ENCODE data around the gene PHF14. TPM values are rescaled to one million over a fixed set of nuclear protein-coding genes. Genes with fewer than 3 reads are reported as not detected.

Gene PHF14
- total and polyA plus RNA-seq, 5 experiments from 2014 or later, result 9.0 to 44.2 (median 10.8) TPM

- Mint-ChIP-seq H3K27ac (no peak overlapping the region), H3K36me3 (peaks cover 0 to 10% (median 2%) of the 10 kb centered on the region in 3 donors), H3K4me1 (peaks cover 0 to 8% (median 0%) of the 10 kb centered on the region in 4 donors), H3K27me3 (peaks cover 0 to 8% (median 5%) of the 10 kb centered on the region in 5 donors), H3K9me3 (peaks cover 0 to 31% (median 8%) of the 10 kb centered on the region in 9 donors), H3K4me3 (no peak overlapping the region)
- POLR2A ChIA-PET, result no interaction called here
- no peak for ATAC-seq
- DNase-seq, result no peak
Observed at GRCh38 chr7:11188529-11189310, 215.0 kb downstream of the PHF14 start.

- no peak overlapping the region for H3K27ac Mint-ChIP-seq
- H3K4me1 Mint-ChIP-seq, result peaks cover 0 to 8% (median 0%) of the 10 kb centered on the region in 4 donors
- ATAC-seq (no peak), DNase-seq (no peak)
- H3K27me3 Mint-ChIP-seq, result peaks cover 0 to 8% (median 3%) of the 10 kb centered on the region in 5 donors
- no peak overlapping the region for H3K4me3 Mint-ChIP-seq
- H3K9me3 Mint-ChIP-seq, result peaks cover 0 to 11% (median 0%) of the 10 kb centered on the region in 9 donors
- no peaks in the 10 kb centered on the region for H3K36me3 Mint-ChIP-seq
- POLR2A ChIA-PET, result interaction anchor here (0.6 kb wide), 1 partner anchor 20 kb away, joined by 3 read pairs; no protein-coding TSS in a partner anchor
Observed at GRCh38 chr7:11191081-11191480, 217.4 kb downstream of the PHF14 start.

GRCh38 chr7:11191574-11192220 is 218.0 kb downstream of the PHF14 start:
- Mint-ChIP-seq H3K27me3 (peaks cover 0 to 9% (median 3%) of the 10 kb centered on the region in 5 donors), H3K4me3 (no peak overlapping the region), H3K27ac (no peak overlapping the region), H3K9me3 (peaks cover 0 to 11% (median 0%) of the 10 kb centered on the region in 9 donors), H3K4me1 (peaks cover 0 to 8% (median 0%) of the 10 kb centered on the region in 4 donors), H3K36me3 (no peaks in the 10 kb centered on the region)
- ATAC-seq, result no peak
- POLR2A ChIA-PET, result no interaction called here
- DNase-seq, result no peak

GRCh38 chr7:11192506-11192905 is 218.8 kb downstream of the PHF14 start:
- ATAC-seq (no peak), DNase-seq (no peak)
- H3K27ac Mint-ChIP-seq, result no peak overlapping the region
- peaks cover 0 to 8% (median 0%) of the 10 kb centered on the region in 4 donors for H3K4me1 Mint-ChIP-seq
- POLR2A ChIA-PET, result no interaction called here
- peaks cover 0 to 3% (median 0%) of the 10 kb centered on the region in 9 donors for H3K9me3 Mint-ChIP-seq
- H3K36me3 Mint-ChIP-seq, result no peaks in the 10 kb centered on the region
- H3K4me3 Mint-ChIP-seq, result no peak overlapping the region
- H3K27me3 Mint-ChIP-seq, result peaks cover 0 to 9% (median 3%) of the 10 kb centered on the region in 5 donors

GRCh38 chr7:11193131-11193867 is 219.6 kb downstream of the PHF14 start:
- H3K27ac Mint-ChIP-seq, result no peak overlapping the region
- peaks cover 0 to 8% (median 0%) of the 10 kb centered on the region in 4 donors for H3K4me1 Mint-ChIP-seq
- no peak overlapping the region for H3K4me3 Mint-ChIP-seq
- H3K36me3 Mint-ChIP-seq, result no peaks in the 10 kb centered on the region
- DNase-seq (no peak), ATAC-seq (no peak)
- H3K27me3 Mint-ChIP-seq, result peaks cover 0 to 9% (median 3%) of the 10 kb centered on the region in 5 donors
- POLR2A ChIA-PET, result no interaction called here
- no peaks in the 10 kb centered on the region for H3K9me3 Mint-ChIP-seq

- no peak overlapping the region for H3K27ac Mint-ChIP-seq
- H3K4me1 Mint-ChIP-seq, result peaks cover 0 to 8% (median 0%) of the 10 kb centered on the region in 4 donors
- POLR2A ChIA-PET, result no interaction called here
- ATAC-seq (no peak), DNase-seq (no peak)
- H3K9me3 Mint-ChIP-seq, result no peaks in the 10 kb centered on the region
- no peaks in the 10 kb centered on the region for H3K36me3 Mint-ChIP-seq
- no peak overlapping the region for H3K4me3 Mint-ChIP-seq
- H3K27me3 Mint-ChIP-seq, result peaks cover 0 to 9% (median 3%) of the 10 kb centered on the region in 5 donors
Observed at GRCh38 chr7:11193888-11194287, 220.2 kb downstream of the PHF14 start.

GRCh38 chr7:11194492-11194891 is 220.8 kb downstream of the PHF14 start:
- ATAC-seq (no peak), DNase-seq (no peak)
- no peaks in the 10 kb centered on the region for H3K36me3 Mint-ChIP-seq
- POLR2A ChIA-PET, result no interaction called here
- no peaks in the 10 kb centered on the region for H3K9me3 Mint-ChIP-seq
- H3K4me3 Mint-ChIP-seq, result no peak overlapping the region
- peaks cover 0 to 8% (median 0%) of the 10 kb centered on the region in 4 donors for H3K4me1 Mint-ChIP-seq
- no peak overlapping the region for H3K27ac Mint-ChIP-seq
- H3K27me3 Mint-ChIP-seq, result peaks cover 0 to 9% (median 3%) of the 10 kb centered on the region in 5 donors

GRCh38 chr7:11195502-11195901 is 221.8 kb downstream of the PHF14 start:
- H3K9me3 Mint-ChIP-seq, result no peaks in the 10 kb centered on the region
- POLR2A ChIA-PET, result no interaction called here
- no peak for DNase-seq
- no peaks in the 10 kb centered on the region for H3K36me3 Mint-ChIP-seq
- no peak overlapping the region for H3K4me3 Mint-ChIP-seq
- peaks cover 0 to 8% (median 0%) of the 10 kb centered on the region in 4 donors for H3K4me1 Mint-ChIP-seq
- no peak overlapping the region for H3K27ac Mint-ChIP-seq
- no peak for ATAC-seq
- peaks cover 0 to 9% (median 3%) of the 10 kb centered on the region in 5 donors for H3K27me3 Mint-ChIP-seq

GRCh38 chr7:11196143-11196542 is 222.5 kb downstream of the PHF14 start:
- Mint-ChIP-seq H3K4me3 (no peak overlapping the region), H3K27ac (no peak overlapping the region), H3K36me3 (no peaks in the 10 kb centered on the region), H3K27me3 (peaks cover 0 to 9% (median 3%) of the 10 kb centered on the region in 5 donors), H3K4me1 (peaks cover 0 to 8% (median 0%) of the 10 kb centered on the region in 4 donors), H3K9me3 (no peaks in the 10 kb centered on the region)
- ATAC-seq (no peak), DNase-seq (no peak)
- POLR2A ChIA-PET, result no interaction called here

GRCh38 chr7:11203224-11203623 is 229.6 kb downstream of the PHF14 start:
- ATAC-seq (no peak), DNase-seq (no peak)
- no peak overlapping the region for H3K27ac Mint-ChIP-seq
- no peaks in the 10 kb centered on the region for H3K4me1 Mint-ChIP-seq
- H3K36me3 Mint-ChIP-seq, result no peaks in the 10 kb centered on the region
- POLR2A ChIA-PET, result no interaction called here
- no peaks in the 10 kb centered on the region for H3K27me3 Mint-ChIP-seq
- no peaks in the 10 kb centered on the region for H3K9me3 Mint-ChIP-seq
- H3K4me3 Mint-ChIP-seq, result no peak overlapping the region

- no peak for ATAC-seq
- POLR2A ChIA-PET, result no interaction called here
- H3K9me3 Mint-ChIP-seq, result no peaks in the 10 kb centered on the region
Observed at GRCh38 chr7:11203683-11204082, 230.0 kb downstream of the PHF14 start.

GRCh38 chr7:11206177-11206899 is 232.7 kb downstream of the PHF14 start:
- ATAC-seq (no peak), DNase-seq (no peak)
- no peaks in the 10 kb centered on the region for H3K4me1 Mint-ChIP-seq
- no peaks in the 10 kb centered on the region for H3K36me3 Mint-ChIP-seq
- H3K4me3 Mint-ChIP-seq, result no peak overlapping the region
- POLR2A ChIA-PET, result no interaction called here
- H3K27me3 Mint-ChIP-seq, result no peaks in the 10 kb centered on the region
- H3K9me3 Mint-ChIP-seq, result no peaks in the 10 kb centered on the region
- no peak overlapping the region for H3K27ac Mint-ChIP-seq

More at GRCh38 chr7:11203683-11204082, 230.0 kb downstream of the PHF14 start:
- no peaks in the 10 kb centered on the region for H3K4me1 Mint-ChIP-seq
- DNase-seq, result no peak
- H3K27ac Mint-ChIP-seq, result no peak overlapping the region
- no peaks in the 10 kb centered on the region for H3K27me3 Mint-ChIP-seq
- no peak overlapping the region for H3K4me3 Mint-ChIP-seq
- H3K36me3 Mint-ChIP-seq, result no peaks in the 10 kb centered on the region
